ENCODE measurements around the gene POC1A. TPM values are rescaled to one million over a fixed set of nuclear protein-coding genes. Genes with fewer than 3 reads are reported as not detected.
A peak's percentile ranks its signal among the peaks of the same experiment; 100 is the strongest.

The POC1A gene
- total and polyA plus RNA-seq, 9 of the 15 experiments (the other 6 are each of a cell fraction or from before 2014, with no cell fraction given), result 7.2 to 17.5 (median 12.1) TPM

DNA sequence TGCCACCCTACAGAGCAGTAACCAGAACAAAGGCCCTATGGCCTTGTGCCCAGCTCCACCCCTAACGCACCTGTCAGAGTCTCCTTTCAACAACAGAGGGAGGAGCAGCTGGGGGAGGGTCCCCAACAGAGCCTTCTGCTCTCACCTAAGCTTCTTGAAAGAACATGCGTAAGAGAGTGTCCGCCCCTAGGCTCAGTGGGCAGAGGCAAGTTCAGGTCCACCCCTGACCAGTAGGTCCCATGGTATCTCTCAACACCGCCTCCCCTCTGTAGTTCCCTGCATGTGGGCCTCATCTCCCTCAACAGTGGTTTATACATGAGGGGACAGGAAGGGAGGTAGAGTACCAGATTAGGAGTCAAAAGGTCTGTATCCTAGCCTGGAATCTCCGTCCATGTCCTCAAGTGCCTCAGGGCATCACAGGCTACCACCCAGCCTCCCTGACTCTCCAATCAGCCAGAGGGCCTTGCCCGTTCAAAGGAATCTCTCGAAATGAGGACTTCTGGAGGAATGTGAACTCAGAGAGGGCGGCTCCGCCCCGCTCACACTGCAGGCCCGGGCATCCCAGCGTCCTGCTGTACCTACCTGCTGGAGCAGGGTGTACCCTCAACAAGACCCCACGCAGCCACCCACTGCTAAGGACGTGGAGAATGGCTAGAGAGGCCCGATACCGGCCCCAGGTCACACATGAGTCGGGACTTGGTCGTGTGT, 680 bp downstream of the POC1A start:
- CTCF ChIA-PET (ENCODE audit: low intra/inter-chr PET ratio), result interaction anchor here (0.6 kb wide), 1 partner anchor 45 kb away, joined by 3 read pairs; no protein-coding TSS in a partner anchor
- peak; percentile 81 for FAIRE-seq
- ATAC-seq, result peak; percentile 76
- peaks cover 24% of the 10 kb centered on the region; the same call in 2 of the 3 replicates for H3K36me3 ChIP-seq (ENCODE audit: control insufficient read depth, insufficient read depth, low read length)
- no peaks in the 10 kb centered on the region for H3K9me3 ChIP-seq (replicated peaks; ENCODE audit: control insufficient read depth, insufficient read depth, low read depth, low read length)
- peaks cover 18% of the 10 kb centered on the region for H3K79me2 ChIP-seq (ENCODE audit: control insufficient read depth, insufficient read depth, low read length)
- POLR2A ChIA-PET, result interaction anchor here (0.6 to 2.0 kb wide), 9 partner anchors 18 to 172 kb away, joined by 3 to 7 read pairs (median 3); partner anchors contain the start of gene RPL29
- peaks cover 10 to 11% of the 10 kb centered on the region in 2 experiments; a peak in 4 of 5 replicates for H3K4me1 ChIP-seq (replicated peaks in 1 of 2; ENCODE audit: control insufficient read depth in 2 of 2, insufficient read depth in 2 of 2, low read length in 2 of 2)
- no peaks in the 10 kb centered on the region for H3K27me3 ChIP-seq (ENCODE audit: control insufficient read depth in 2 of 2, insufficient read depth in 2 of 2, low read length in 2 of 2)
- TF ChIP-seq, protein P1, sequence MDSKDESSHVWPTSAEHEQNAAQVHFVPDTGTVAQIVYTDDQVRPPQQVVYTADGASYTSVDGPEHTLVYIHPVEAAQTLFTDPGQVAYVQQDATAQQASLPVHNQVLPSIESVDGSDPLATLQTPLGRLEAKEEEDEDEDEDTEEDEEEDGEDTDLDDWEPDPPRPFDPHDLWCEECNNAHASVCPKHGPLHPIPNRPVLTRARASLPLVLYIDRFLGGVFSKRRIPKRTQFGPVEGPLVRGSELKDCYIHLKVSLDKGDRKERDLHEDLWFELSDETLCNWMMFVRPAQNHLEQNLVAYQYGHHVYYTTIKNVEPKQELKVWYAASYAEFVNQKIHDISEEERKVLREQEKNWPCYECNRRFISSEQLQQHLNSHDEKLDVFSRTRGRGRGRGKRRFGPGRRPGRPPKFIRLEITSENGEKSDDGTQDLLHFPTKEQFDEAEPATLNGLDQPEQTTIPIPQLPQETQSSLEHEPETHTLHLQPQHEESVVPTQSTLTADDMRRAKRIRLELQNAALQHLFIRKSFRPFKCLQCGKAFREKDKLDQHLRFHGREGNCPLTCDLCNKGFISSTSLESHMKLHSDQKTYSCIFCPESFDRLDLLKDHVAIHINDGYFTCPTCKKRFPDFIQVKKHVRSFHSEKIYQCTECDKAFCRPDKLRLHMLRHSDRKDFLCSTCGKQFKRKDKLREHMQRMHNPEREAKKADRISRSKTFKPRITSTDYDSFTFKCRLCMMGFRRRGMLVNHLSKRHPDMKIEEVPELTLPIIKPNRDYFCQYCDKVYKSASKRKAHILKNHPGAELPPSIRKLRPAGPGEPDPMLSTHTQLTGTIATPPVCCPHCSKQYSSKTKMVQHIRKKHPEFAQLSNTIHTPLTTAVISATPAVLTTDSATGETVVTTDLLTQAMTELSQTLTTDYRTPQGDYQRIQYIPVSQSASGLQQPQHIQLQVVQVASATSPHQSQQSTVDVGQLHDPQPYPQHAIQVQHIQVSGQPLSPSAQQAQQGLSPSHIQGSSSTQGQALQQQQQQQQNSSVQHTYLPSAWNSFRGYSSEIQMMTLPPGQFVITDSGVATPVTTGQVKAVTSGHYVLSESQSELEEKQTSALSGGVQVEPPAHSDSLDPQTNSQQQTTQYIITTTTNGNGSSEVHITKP (IDR thresholded peaks at IDR 0.05; ENCODE audit: partially characterized antibody), result peak; percentile 84
- 0 out of 2 replicates have a peak, but pooled peaks have one; percentile 52 for TF ChIP-seq LCOR (CRISPR knock-in tag; IDR thresholded peaks at IDR 0.05)
- 0 out of 4 replicates have a peak, but pooled peaks of 1 of the 2 experiments have one; percentile 10 for TF ChIP-seq NRF1 (conservative IDR thresholded peaks at IDR 0.05 in 1 of 2, IDR thresholded peaks at IDR 0.05 in 1 of 2)
- TF ChIP-seq KHSRP (IDR thresholded peaks at IDR 0.05), result no peak
- TF ChIP-seq, protein P2, sequence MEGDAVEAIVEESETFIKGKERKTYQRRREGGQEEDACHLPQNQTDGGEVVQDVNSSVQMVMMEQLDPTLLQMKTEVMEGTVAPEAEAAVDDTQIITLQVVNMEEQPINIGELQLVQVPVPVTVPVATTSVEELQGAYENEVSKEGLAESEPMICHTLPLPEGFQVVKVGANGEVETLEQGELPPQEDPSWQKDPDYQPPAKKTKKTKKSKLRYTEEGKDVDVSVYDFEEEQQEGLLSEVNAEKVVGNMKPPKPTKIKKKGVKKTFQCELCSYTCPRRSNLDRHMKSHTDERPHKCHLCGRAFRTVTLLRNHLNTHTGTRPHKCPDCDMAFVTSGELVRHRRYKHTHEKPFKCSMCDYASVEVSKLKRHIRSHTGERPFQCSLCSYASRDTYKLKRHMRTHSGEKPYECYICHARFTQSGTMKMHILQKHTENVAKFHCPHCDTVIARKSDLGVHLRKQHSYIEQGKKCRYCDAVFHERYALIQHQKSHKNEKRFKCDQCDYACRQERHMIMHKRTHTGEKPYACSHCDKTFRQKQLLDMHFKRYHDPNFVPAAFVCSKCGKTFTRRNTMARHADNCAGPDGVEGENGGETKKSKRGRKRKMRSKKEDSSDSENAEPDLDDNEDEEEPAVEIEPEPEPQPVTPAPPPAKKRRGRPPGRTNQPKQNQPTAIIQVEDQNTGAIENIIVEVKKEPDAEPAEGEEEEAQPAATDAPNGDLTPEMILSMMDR (IDR thresholded peaks at IDR 0.05 in 2 of 3, conservative IDR thresholded peaks at IDR 0.05 in 1 of 3; ENCODE audit: insufficient read depth in 2 of 3, low read depth in 1 of 3, low read length in 3 of 3), result peak; percentile 23 to 31 (median 31); a peak in 3 of 6 replicates
- TF ChIP-seq, protein P3, sequence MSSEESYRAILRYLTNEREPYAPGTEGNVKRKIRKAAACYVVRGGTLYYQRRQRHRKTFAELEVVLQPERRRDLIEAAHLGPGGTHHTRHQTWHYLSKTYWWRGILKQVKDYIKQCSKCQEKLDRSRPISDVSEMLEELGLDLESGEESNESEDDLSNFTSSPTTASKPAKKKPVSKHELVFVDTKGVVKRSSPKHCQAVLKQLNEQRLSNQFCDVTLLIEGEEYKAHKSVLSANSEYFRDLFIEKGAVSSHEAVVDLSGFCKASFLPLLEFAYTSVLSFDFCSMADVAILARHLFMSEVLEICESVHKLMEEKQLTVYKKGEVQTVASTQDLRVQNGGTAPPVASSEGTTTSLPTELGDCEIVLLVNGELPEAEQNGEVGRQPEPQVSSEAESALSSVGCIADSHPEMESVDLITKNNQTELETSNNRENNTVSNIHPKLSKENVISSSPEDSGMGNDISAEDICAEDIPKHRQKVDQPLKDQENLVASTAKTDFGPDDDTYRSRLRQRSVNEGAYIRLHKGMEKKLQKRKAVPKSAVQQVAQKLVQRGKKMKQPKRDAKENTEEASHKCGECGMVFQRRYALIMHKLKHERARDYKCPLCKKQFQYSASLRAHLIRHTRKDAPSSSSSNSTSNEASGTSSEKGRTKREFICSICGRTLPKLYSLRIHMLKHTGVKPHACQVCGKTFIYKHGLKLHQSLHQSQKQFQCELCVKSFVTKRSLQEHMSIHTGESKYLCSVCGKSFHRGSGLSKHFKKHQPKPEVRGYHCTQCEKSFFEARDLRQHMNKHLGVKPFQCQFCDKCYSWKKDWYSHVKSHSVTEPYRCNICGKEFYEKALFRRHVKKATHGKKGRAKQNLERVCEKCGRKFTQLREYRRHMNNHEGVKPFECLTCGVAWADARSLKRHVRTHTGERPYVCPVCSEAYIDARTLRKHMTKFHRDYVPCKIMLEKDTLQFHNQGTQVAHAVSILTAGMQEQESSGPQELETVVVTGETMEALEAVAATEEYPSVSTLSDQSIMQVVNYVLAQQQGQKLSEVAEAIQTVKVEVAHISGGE (CRISPR knock-in tag; IDR thresholded peaks at IDR 0.05), result no peak
- H4K20me1 ChIP-seq (replicated peaks; ENCODE audit: control insufficient read depth, insufficient read depth, low read length), result no peaks in the 10 kb centered on the region
- peak; percentile 34 to 61 (median 44) for DNase-seq (ENCODE audit: extremely low read depth in 1 of 4, low spot score in 3 of 4)
- intact Hi-C loops (cut with micrococcal nuclease), result loop anchor here (2.0 kb wide), 1 partner anchor 45 kb away; the partner anchor contains the start of gene ALAS1
- 2% methylated on average over 15 of the region's 18 CpGs for WGBS (ENCODE audit: insufficient coverage, low coverage, missing lambda C conversion rate)
- peak overlapping the region; percentile 95 for H3K4me2 ChIP-seq (ENCODE audit: insufficient read depth, low read length)
- in situ Hi-C loops (cut with MboI), result no loop called here
- peak overlapping the region; percentile 95 for H3K4me3 ChIP-seq
- BruUV-seq (replicated peaks), result no TSS peak
- H3K27ac ChIP-seq (ENCODE audit: extremely low read depth, low read depth, low read length), result peak overlapping the region; percentile 69
- peak overlapping the region; percentile 94 for H2AFZ ChIP-seq (ENCODE audit: low read depth, low read length)
- H3K9me1 ChIP-seq (ENCODE audit: control insufficient read depth, insufficient read depth, low read length), result no peaks in the 10 kb centered on the region
- peak overlapping the region; percentile 90 to 96 for H3K9ac ChIP-seq (ENCODE audit: insufficient read depth in 1 of 2, low read depth in 2 of 2, low read length in 2 of 2)

Data from K562 (cell line).